Brain microvascular endothelial cell (primary cell): ENCODE measurements around the gene ABCC1.

Experiments used
- DNase-seq: peaks from one replicate; pipeline ENCODE4 v3.0.0-alpha.2; 2020
- H3K27ac ChIP-seq: fragments of 250-450 bp; sonication (Bioruptor Pico); 2 replicates; pipeline ENCODE4 v1.5.1; 2020; ENCODE audit warnings: mild to moderate bottlenecking, moderate library complexity
- H3K27me3 ChIP-seq: fragments of 250-450 bp; sonication (Bioruptor Pico); replicated peaks from 2 replicates; pipeline ENCODE4 v1.5.1; 2020; ENCODE audit warnings: mild to moderate bottlenecking
- H3K36me3 ChIP-seq: fragments of 250-450 bp; sonication (Bioruptor Pico); replicated peaks from 2 replicates; pipeline ENCODE4 v1.5.1; 2020; ENCODE audit warnings: mild to moderate bottlenecking
- H3K4me3 ChIP-seq: 2 replicates; pipeline ENCODE4 v1.5.1; 2011; ENCODE audit warnings: low read depth, mild to moderate bottlenecking, control low read depth, low read length, moderate library complexity
- in situ Hi-C: cut with HindIII; loops from 2 replicates; pipeline ENCODE4 v1.10.0; 2017; ENCODE audit warnings: low sequenced_read_pairs, low pct_ligation_motif_present
- TF ChIP-seq, protein P1 (sequence below): IDR thresholded peaks from 2 replicates; pipeline ENCODE4 v1.5.1; 2011; ENCODE audit warnings: low read depth, mild to moderate bottlenecking, moderate library complexity, low read length, control low read depth, inconsistent platforms; ENCODE audit errors: missing control alignments

Gene ABCC1

DNA sequence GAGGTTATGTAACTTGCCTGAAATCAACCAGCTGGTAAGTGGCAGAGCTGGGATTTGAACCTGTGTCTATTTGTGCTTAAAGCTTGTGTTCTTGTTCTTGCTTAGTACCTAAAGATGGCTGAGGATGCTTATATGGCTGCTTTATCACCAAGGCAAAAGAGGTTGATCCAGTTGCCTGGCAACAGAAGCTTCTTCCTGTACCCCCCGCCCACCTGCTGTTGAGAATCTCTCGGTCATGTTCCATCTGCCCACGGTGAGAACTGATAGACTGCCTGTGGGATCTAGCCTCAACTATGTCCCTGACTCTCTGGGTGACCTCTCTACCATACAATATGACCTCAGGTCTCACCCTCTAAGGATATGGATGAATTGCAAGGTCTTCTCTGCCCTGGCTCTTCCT, 213.2 kb downstream of the ABCC1 start:
- TF ChIP-seq, protein P1, sequence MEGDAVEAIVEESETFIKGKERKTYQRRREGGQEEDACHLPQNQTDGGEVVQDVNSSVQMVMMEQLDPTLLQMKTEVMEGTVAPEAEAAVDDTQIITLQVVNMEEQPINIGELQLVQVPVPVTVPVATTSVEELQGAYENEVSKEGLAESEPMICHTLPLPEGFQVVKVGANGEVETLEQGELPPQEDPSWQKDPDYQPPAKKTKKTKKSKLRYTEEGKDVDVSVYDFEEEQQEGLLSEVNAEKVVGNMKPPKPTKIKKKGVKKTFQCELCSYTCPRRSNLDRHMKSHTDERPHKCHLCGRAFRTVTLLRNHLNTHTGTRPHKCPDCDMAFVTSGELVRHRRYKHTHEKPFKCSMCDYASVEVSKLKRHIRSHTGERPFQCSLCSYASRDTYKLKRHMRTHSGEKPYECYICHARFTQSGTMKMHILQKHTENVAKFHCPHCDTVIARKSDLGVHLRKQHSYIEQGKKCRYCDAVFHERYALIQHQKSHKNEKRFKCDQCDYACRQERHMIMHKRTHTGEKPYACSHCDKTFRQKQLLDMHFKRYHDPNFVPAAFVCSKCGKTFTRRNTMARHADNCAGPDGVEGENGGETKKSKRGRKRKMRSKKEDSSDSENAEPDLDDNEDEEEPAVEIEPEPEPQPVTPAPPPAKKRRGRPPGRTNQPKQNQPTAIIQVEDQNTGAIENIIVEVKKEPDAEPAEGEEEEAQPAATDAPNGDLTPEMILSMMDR, result no peak
- Histone ChIP-seq H3K36me3 (no peaks in the 10 kb centered on the region), H3K27ac (no peak overlapping the region), H3K27me3 (no peaks in the 10 kb centered on the region), H3K4me3 (no peak overlapping the region)
- in situ Hi-C loops, result no loop called here
- DNase-seq, result no peak

DNA sequence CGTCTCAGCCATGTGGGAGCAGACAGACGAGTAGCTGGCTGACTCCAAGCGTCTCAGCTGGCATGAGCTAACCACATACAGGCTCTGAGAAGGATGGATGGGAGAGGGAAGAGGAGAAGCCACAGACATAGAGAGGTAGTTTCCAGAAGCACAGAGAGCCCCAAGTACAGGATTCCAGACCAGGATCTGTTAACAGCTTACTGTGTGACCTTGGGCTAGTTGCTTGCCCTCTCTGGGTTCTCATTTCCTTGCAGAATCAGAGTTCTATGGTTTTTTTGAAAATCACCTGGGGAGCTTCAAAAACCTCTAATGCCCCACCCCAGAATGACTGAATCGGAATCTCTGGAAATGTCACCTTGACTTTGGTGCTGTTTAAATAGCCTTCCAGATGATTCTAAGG, 213.7 kb downstream of the ABCC1 start:
- Histone ChIP-seq H3K27me3 (no peaks in the 10 kb centered on the region), H3K27ac (no peak overlapping the region), H3K36me3 (no peaks in the 10 kb centered on the region), H3K4me3 (no peak overlapping the region)
- DNase-seq, result no peak
- in situ Hi-C loops, result no loop called here
- TF ChIP-seq, protein P1, result no peak

- H3K27ac ChIP-seq, result no peak overlapping the region
- H3K4me3 ChIP-seq, result no peak overlapping the region
- TF ChIP-seq, protein P1, result no peak
- no peaks in the 10 kb centered on the region for H3K27me3 ChIP-seq
- no peak for DNase-seq
- no peaks in the 10 kb centered on the region for H3K36me3 ChIP-seq
- in situ Hi-C loops, result no loop called here
Observed at GRCh38 chr16:16163571-16163970, 214.2 kb downstream of the ABCC1 start.

DNA sequence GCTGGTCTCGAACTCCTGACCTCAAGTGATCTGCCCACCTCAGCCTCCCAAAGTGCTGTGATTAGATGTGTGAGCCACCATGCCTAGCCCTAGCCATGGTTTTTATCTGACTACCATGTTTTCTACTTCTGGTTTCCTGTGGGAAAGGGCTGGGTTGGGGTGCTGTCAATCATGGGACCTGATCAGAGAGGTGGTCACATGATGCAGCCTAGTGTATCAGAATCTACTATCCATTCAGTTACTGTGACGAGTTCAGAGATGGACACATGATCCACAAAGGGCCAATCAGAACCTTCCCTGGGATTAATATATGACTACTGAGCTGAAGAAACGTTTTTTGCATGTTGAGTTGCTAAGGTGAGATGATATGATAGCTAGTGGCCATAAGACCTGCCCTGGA, 214.8 kb downstream of the ABCC1 start:
- no peaks in the 10 kb centered on the region for H3K27me3 ChIP-seq
- in situ Hi-C loops, result no loop called here
- no peak overlapping the region for H3K4me3 ChIP-seq
- TF ChIP-seq, protein P1, result no peak
- H3K36me3 ChIP-seq, result no peaks in the 10 kb centered on the region
- DNase-seq, result no peak
- H3K27ac ChIP-seq, result no peak overlapping the region

DNA sequence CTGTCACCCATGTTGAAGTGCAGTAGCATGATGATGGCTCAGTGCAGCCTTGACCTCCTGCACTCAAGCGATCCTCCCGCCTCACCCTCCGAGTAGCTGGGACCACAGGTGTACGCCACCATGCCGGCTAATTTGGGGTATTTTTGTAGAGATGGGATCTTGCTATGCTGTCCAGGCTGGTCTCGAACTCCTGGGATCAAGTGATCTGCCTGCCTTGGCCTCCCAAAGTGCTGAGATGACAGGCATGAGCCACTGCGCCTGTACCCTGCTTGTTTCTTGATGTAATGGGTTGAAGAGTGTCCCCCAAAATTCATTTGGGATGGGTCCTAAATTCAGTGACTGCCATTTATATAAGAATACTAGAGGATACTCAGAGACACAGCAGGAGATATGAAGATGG, 216.7 kb downstream of the ABCC1 start:
- TF ChIP-seq, protein P1, result no peak
- Histone ChIP-seq H3K27ac (no peak overlapping the region), H3K36me3 (no peaks in the 10 kb centered on the region), H3K27me3 (no peaks in the 10 kb centered on the region), H3K4me3 (no peak overlapping the region)
- in situ Hi-C loops, result no loop called here
- DNase-seq, result no peak

DNA sequence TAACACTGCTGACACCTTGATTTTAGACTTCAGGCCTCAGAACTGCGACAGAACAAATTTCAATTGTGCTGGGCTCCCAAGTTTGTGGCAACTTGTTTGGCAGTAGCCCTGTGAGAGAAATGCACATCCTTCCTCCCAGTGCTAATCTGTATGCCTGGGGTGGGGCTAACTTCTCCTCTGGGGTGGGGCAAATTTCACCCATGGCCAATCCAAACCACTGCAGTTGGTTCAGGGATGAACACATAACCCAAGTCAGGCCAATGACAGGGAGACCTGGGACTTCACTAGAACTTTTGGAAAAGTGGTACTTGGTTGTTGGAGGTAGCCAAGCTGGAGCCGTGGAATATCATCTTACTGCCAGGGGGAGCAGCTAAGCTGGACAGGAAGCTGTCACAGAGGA, 217.5 kb downstream of the ABCC1 start:
- Histone ChIP-seq H3K4me3 (no peak overlapping the region), H3K27ac (no peak overlapping the region), H3K36me3 (no peaks in the 10 kb centered on the region), H3K27me3 (no peaks in the 10 kb centered on the region)
- DNase-seq, result no peak
- TF ChIP-seq, protein P1, result no peak
- in situ Hi-C loops, result no loop called here
